ENCODE results near the gene ATP2C2. TPM values are rescaled to one million over a fixed set of nuclear protein-coding genes. Genes with fewer than 3 reads are reported as not detected.

Gene ATP2C2
- total RNA-seq, 4 donors from 2014 or later = 51.7 to 133 (median 57.7) TPM

- H3K4me3 ChIP-seq (ENCODE audit: low read depth, poor library complexity, severe bottlenecking) = no peak overlapping the region
- intact Hi-C loops (cut with DNase I; ENCODE audit: low total_unique reads) = no loop called here
- 72 to 76% methylated on average over 7 of the region's 7 CpGs for WGBS, 2 donors
- DNase-seq (ENCODE audit: low spot score in 2 of 2) = no peak
- TF ChIP-seq, protein P1, sequence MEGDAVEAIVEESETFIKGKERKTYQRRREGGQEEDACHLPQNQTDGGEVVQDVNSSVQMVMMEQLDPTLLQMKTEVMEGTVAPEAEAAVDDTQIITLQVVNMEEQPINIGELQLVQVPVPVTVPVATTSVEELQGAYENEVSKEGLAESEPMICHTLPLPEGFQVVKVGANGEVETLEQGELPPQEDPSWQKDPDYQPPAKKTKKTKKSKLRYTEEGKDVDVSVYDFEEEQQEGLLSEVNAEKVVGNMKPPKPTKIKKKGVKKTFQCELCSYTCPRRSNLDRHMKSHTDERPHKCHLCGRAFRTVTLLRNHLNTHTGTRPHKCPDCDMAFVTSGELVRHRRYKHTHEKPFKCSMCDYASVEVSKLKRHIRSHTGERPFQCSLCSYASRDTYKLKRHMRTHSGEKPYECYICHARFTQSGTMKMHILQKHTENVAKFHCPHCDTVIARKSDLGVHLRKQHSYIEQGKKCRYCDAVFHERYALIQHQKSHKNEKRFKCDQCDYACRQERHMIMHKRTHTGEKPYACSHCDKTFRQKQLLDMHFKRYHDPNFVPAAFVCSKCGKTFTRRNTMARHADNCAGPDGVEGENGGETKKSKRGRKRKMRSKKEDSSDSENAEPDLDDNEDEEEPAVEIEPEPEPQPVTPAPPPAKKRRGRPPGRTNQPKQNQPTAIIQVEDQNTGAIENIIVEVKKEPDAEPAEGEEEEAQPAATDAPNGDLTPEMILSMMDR (IDR thresholded peaks at IDR 0.05) = no peak
- no peak for TF ChIP-seq POLR2A (IDR thresholded peaks at IDR 0.05)
These were observed 44.7 kb upstream of the ATP2C2 start for GRCh38 chr16:84323606-84324005.

- 45 to 49% methylated on average over 2 of the region's 2 CpGs for WGBS, 2 donors
- H3K4me3 ChIP-seq (ENCODE audit: low read depth, poor library complexity, severe bottlenecking) = no peak overlapping the region
These were observed 43.7 kb upstream of the ATP2C2 start for GRCh38 chr16:84324434-84325262.

GRCh38 chr16:84326545-84326944, 41.8 kb upstream of the ATP2C2 start:
- no peak overlapping the region for H3K4me3 ChIP-seq (ENCODE audit: low read depth, poor library complexity, severe bottlenecking)
- no peak for TF ChIP-seq POLR2A (IDR thresholded peaks at IDR 0.05)
- TF ChIP-seq, protein P1 (IDR thresholded peaks at IDR 0.05) = no peak
- no peak for DNase-seq (ENCODE audit: low spot score in 2 of 2)
- intact Hi-C loops (cut with DNase I; ENCODE audit: low total_unique reads) = no loop called here
- 76 to 88% methylated on average over 2 of the region's 2 CpGs for WGBS, 2 donors

More at GRCh38 chr16:84324434-84325262, 43.7 kb upstream of the ATP2C2 start:
- TF ChIP-seq, protein P1 (IDR thresholded peaks at IDR 0.05) = no peak
- no peak for TF ChIP-seq POLR2A (IDR thresholded peaks at IDR 0.05)
- intact Hi-C loops (cut with DNase I; ENCODE audit: low total_unique reads) = no loop called here
- DNase-seq (ENCODE audit: low spot score in 2 of 2) = no peak

DNA sequence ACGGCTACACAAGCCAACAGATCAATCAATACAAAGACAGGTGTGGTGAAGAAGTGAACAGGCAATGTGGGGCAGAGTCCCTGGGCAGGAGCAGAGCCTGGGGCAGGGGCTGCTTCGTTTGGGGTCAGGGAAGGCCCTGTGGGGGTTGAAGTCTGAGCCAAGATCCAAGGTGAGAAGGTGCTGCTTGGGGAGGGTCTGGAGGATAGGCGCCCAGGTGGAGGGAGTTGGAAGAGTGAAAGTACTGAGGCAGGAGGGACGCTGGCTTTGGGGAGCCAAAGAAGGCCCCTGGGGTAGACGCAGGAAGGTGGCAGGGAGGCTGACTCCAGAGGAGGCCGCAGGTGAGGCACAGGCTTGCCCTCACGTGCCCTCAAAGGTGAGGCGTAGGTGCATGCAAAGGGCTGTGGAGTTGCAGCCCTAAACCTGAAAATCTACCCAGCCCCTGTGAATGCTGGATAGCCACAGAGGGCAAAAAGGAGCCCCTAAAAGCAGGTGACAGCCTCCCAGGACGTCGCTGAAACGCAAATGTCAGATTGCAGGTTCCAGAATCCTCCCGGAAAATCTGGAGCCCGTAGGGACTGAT, 40.3 kb upstream of the ATP2C2 start:
- 75 to 76% methylated on average over 13 of the region's 13 CpGs for WGBS, 2 donors
- TF ChIP-seq, protein P1 (IDR thresholded peaks at IDR 0.05) = no peak
- TF ChIP-seq POLR2A (IDR thresholded peaks at IDR 0.05) = no peak
- intact Hi-C loops (cut with DNase I; ENCODE audit: low total_unique reads) = no loop called here
- no peak for DNase-seq (ENCODE audit: low spot score in 2 of 2)
- no peak overlapping the region for H3K4me3 ChIP-seq (ENCODE audit: low read depth, poor library complexity, severe bottlenecking)

GRCh38 chr16:84329016-84329415, 39.3 kb upstream of the ATP2C2 start:
- TF ChIP-seq, protein P1 (IDR thresholded peaks at IDR 0.05) = no peak
- WGBS, 2 donors = 91 to 92% methylated on average over 8 of the region's 8 CpGs
- H3K4me3 ChIP-seq (ENCODE audit: low read depth, poor library complexity, severe bottlenecking) = no peak overlapping the region
- intact Hi-C loops (cut with DNase I; ENCODE audit: low total_unique reads) = no loop called here
- DNase-seq (ENCODE audit: low spot score in 2 of 2) = no peak
